H9 (cell line): ENCODE measurements around the gene AK5. TPM values are rescaled to one million over a fixed set of nuclear protein-coding genes. Genes with fewer than 3 reads are reported as not detected.

Source experiments
- DNase-seq: peaks from one replicate; pipeline ENCODE4 v3.0.0-alpha.2; 2017
- H2AFZ ChIP-seq: one replicate; pipeline ENCODE4 v1.6.1; 2013; ENCODE audit warnings: mild to moderate bottlenecking, low read length, control low read depth, moderate library complexity
- H2AK5ac ChIP-seq: 2 replicates; pipeline ENCODE4 v1.6.1; 2013; ENCODE audit warnings: low read length, control low read depth, mixed read lengths; ENCODE audit not compliant: insufficient read length
- H2BK120ac ChIP-seq: one replicate; pipeline ENCODE4 v1.6.1; 2013; ENCODE audit warnings: low read depth, mild to moderate bottlenecking, low read length, control low read depth, inconsistent platforms; ENCODE audit not compliant: poor library complexity, severe bottlenecking
- H2BK12ac ChIP-seq: 2 replicates; pipeline ENCODE4 v1.6.1; 2013; ENCODE audit warnings: low read length, control low read depth, mixed read lengths, low read depth; ENCODE audit not compliant: insufficient read length
- H2BK15ac ChIP-seq: 2 replicates; pipeline ENCODE4 v1.6.1; 2013; ENCODE audit warnings: low read depth, low read length, control low read depth
- H2BK20ac ChIP-seq: one replicate; pipeline ENCODE4 v1.6.1; 2013; ENCODE audit warnings: low read depth, mild to moderate bottlenecking, low read length, control low read depth, inconsistent platforms; ENCODE audit not compliant: poor library complexity, severe bottlenecking
- H2BK5ac ChIP-seq: 2 replicates; pipeline ENCODE4 v1.6.1; 2013; ENCODE audit warnings: low read length, control low read depth, mixed read lengths; ENCODE audit not compliant: insufficient read length
- H3K14ac ChIP-seq: 2 replicates; pipeline ENCODE4 v1.6.1; 2013; ENCODE audit warnings: low read length, control low read depth; ENCODE audit not compliant: insufficient read depth
- H3K18ac ChIP-seq: 2 replicates; pipeline ENCODE4 v1.6.1; 2013; ENCODE audit warnings: low read depth, mild to moderate bottlenecking, mixed read lengths, low read length, control low read depth; ENCODE audit not compliant: insufficient read length
- H3K23ac ChIP-seq: 2 replicates; pipeline ENCODE4 v1.6.1; 2013; ENCODE audit warnings: low read length, control low read depth, mixed read lengths, low read depth; ENCODE audit not compliant: insufficient read length
- H3K23me2 ChIP-seq: 2 replicates; pipeline ENCODE4 v1.6.1; 2013; ENCODE audit warnings: low read depth, mild to moderate bottlenecking, mixed read lengths, low read length, control low read depth; ENCODE audit not compliant: insufficient read length, poor library complexity, severe bottlenecking
- H3K27ac ChIP-seq: 2 replicates; pipeline ENCODE4 v1.5.1; 2013; ENCODE audit warnings: low read length, control low read depth, mixed read lengths, low read depth; ENCODE audit not compliant: insufficient read length
- H3K27me3 ChIP-seq: 2 replicates; pipeline ENCODE4 v1.6.1; 2013; ENCODE audit warnings: low read length, control low read depth, inconsistent platforms; ENCODE audit not compliant: insufficient read depth
- H3K4ac ChIP-seq: 2 replicates; pipeline ENCODE4 v1.6.1; 2013; ENCODE audit warnings: low read depth, mild to moderate bottlenecking, control low read depth, inconsistent platforms, low read length, moderate library complexity
- H3K4me1 ChIP-seq: 2 replicates; pipeline ENCODE4 v1.6.1; 2013; ENCODE audit warnings: low read length, control low read depth, inconsistent platforms; ENCODE audit not compliant: insufficient read depth
- H3K4me2 ChIP-seq: 2 replicates; pipeline ENCODE4 v1.6.1; 2013; ENCODE audit warnings: low read length, control low read depth, mixed read lengths; ENCODE audit not compliant: insufficient read length, insufficient read depth
- H3K56ac ChIP-seq: 2 replicates; pipeline ENCODE4 v1.6.1; 2013; ENCODE audit warnings: low read depth, mild to moderate bottlenecking, mixed read lengths, low read length, control low read depth; ENCODE audit not compliant: insufficient read length
- H3K79me1 ChIP-seq: 2 replicates; pipeline ENCODE4 v1.6.1; 2013; ENCODE audit warnings: low read depth, mild to moderate bottlenecking, moderate library complexity, low read length, control low read depth, inconsistent platforms; ENCODE audit not compliant: insufficient read depth, poor library complexity, severe bottlenecking
- H3K79me2 ChIP-seq: 2 replicates; pipeline ENCODE4 v1.6.1; 2013; ENCODE audit warnings: low read length, control low read depth, inconsistent platforms; ENCODE audit not compliant: insufficient read depth
- H3K9ac ChIP-seq: 2 replicates; pipeline ENCODE4 v1.6.1; 2013; ENCODE audit warnings: low read length, control low read depth, mixed read lengths; ENCODE audit not compliant: insufficient read length; ENCODE audit errors: extremely low read depth
- H3K9me3 ChIP-seq: one replicate; pipeline ENCODE4 v1.6.1; 2013; ENCODE audit warnings: low read depth, low read length, inconsistent platforms; ENCODE audit not compliant: control insufficient read depth
- H3T11ph ChIP-seq: one replicate; pipeline ENCODE4 v1.6.1; 2013; ENCODE audit warnings: mild to moderate bottlenecking, low read length, control low read depth, inconsistent platforms
- H4K20me1 ChIP-seq: one replicate; pipeline ENCODE4 v1.6.1; 2013; ENCODE audit not compliant: control insufficient read depth, insufficient read length, insufficient read depth
- H4K5ac ChIP-seq: 2 replicates; pipeline ENCODE4 v1.6.1; 2013; ENCODE audit warnings: low read depth, mild to moderate bottlenecking, mixed read lengths, low read length, control low read depth; ENCODE audit not compliant: insufficient read length
- H4K8ac ChIP-seq: replicated peaks from 2 replicates; pipeline ENCODE4 v1.6.1; 2013; ENCODE audit warnings: low read length, control low read depth, mixed read lengths, low read depth; ENCODE audit not compliant: insufficient read length
- H4K91ac ChIP-seq: 2 replicates; pipeline ENCODE4 v1.6.1; 2013; ENCODE audit warnings: low read depth, mild to moderate bottlenecking, moderate library complexity, mixed read lengths, low read length, control low read depth; ENCODE audit not compliant: insufficient read length
- H3K27ac Mint-ChIP-seq, 3 experiments: 2 replicates in 2 of 3; 3 replicates in 1 of 3; pipeline ENCODE4 v1.8.0; 2020 to 2021; ENCODE audit warnings: mixed read lengths in 3 of 3, mild to moderate bottlenecking in 1 of 3, moderate library complexity in 1 of 3
- H3K27me3 Mint-ChIP-seq: 2 replicates; pipeline ENCODE4 v1.8.0; 2021; ENCODE audit warnings: low read depth, mild to moderate bottlenecking, moderate library complexity, mixed read lengths
- H3K36me3 Mint-ChIP-seq, 3 experiments: 2 replicates in 2 of 3; 3 replicates in 1 of 3; pipeline ENCODE4 v1.8.0; 2020 to 2021; ENCODE audit warnings: low read depth in 3 of 3, mixed read lengths in 3 of 3; ENCODE audit not compliant: insufficient read depth in 1 of 3
- H3K4me1 Mint-ChIP-seq, 2 experiments: 2 replicates each; pipeline ENCODE4 v1.8.0; 2020; ENCODE audit warnings: mixed read lengths in 2 of 2
- H3K4me3 Mint-ChIP-seq, 2 experiments: 2 replicates in 1 of 2; 3 replicates in 1 of 2; pipeline ENCODE4 v1.8.0; 2020 to 2021; ENCODE audit warnings: mild to moderate bottlenecking in 2 of 2, mixed read lengths in 2 of 2, moderate library complexity in 1 of 2
- H3K9me3 Mint-ChIP-seq, 2 experiments: 2 replicates in 1 of 2; 3 replicates in 1 of 2; pipeline ENCODE4 v1.8.0; 2020; ENCODE audit warnings: mild to moderate bottlenecking in 2 of 2, mixed read lengths in 2 of 2, moderate library complexity in 1 of 2
- WGBS: extraction: QIAGEN DNeasy Blood & Tissue Kit; methylation state at CpG from one replicate; pipeline ENCODE4 v1.1.7; 2013; ENCODE audit warnings: missing lambda C conversion rate, low lambda C conversion rate, mixed read lengths; ENCODE audit not compliant: insufficient read length; ENCODE audit errors: extremely low coverage; 5-methylcytosine and 5-hydroxymethylcytosine counted together
- total RNA-seq: library from RNA; stranded (reverse); gene quantifications from 2 replicates; pipeline ENCODE4 v1.2.1, GENCODE V29; 2021
- TF ChIP-seq, protein P1 (sequence below): fragments of 200-600 bp; sonication (generic); conservative IDR thresholded peaks from 3 replicates; pipeline ENCODE4 v1.8.0; 2021; ENCODE audit warnings: antibody characterized with exemption, mild to moderate bottlenecking

The AK5 gene
- total RNA-seq, 1 experiment from 2014 or later, result 2.5 TPM

DNA sequence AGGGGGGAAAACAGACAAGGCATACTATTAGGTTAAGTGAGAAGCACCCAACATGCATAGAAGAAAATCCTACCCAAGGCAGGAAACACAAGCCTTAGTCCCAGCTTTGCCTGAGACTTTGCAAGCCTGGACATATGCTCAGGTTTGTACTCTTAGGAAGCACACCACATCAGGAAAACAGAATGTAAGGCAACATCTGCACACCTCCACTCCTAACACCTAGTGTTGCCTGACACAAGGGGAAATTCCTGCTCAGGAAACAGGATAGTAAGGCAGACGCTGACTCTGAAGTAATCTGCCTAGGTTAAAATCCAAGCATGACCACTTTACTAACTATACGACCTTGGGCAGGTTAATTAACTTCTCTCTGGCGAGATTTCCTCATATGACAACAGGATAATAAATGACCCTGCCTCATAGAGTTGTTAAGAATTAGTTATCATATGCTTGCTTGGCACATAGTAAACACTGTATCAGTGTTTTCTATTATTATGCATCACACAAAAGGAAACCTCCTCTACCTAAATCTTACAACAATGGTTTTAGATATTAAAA, 280.9 kb downstream of the AK5 start:
- Histone ChIP-seq H3K23ac (no peak overlapping the region), H2BK5ac (no peak overlapping the region), H3K79me2 (no peaks in the 10 kb centered on the region), H3K56ac (no peak overlapping the region), H4K91ac (no peak overlapping the region), H3K79me1 (no peaks in the 10 kb centered on the region), H2AK5ac (no peak overlapping the region), H3K4me1 (no peaks in the 10 kb centered on the region), H3K4me2 (no peak overlapping the region), H4K5ac (no peak overlapping the region), H3K27me3 (no peaks in the 10 kb centered on the region; the same call in 1 of the 2 replicates), H3K4ac (no peak overlapping the region), H2BK20ac (no peak overlapping the region), H2AFZ (no peak overlapping the region), H2BK15ac (no peak overlapping the region), H3K14ac (no peak overlapping the region), H3K23me2 (no peaks in the 10 kb centered on the region), H3T11ph (no peak overlapping the region), H3K9me3 (no peaks in the 10 kb centered on the region), H3K18ac (no peak overlapping the region), H3K9ac (no peak overlapping the region), H3K27ac (no peak overlapping the region), H4K20me1 (no peaks in the 10 kb centered on the region), H2BK12ac (no peak overlapping the region), H4K8ac (no peak overlapping the region), H2BK120ac (no peak overlapping the region)
- H3K9me3 Mint-ChIP-seq, result no peaks in the 10 kb centered on the region
- no peak overlapping the region for H3K4me3 Mint-ChIP-seq
- no peak overlapping the region for H3K27ac Mint-ChIP-seq
- WGBS, result no CpG with 5 or more reads among the region's 3 CpGs
- DNase-seq, result no peak
- H3K4me1 Mint-ChIP-seq, result no peaks in the 10 kb centered on the region; a peak in 1 of 4 replicates
- no peaks in the 10 kb centered on the region; the same call in 1 of the 2 replicates for H3K27me3 Mint-ChIP-seq
- TF ChIP-seq, protein P1, sequence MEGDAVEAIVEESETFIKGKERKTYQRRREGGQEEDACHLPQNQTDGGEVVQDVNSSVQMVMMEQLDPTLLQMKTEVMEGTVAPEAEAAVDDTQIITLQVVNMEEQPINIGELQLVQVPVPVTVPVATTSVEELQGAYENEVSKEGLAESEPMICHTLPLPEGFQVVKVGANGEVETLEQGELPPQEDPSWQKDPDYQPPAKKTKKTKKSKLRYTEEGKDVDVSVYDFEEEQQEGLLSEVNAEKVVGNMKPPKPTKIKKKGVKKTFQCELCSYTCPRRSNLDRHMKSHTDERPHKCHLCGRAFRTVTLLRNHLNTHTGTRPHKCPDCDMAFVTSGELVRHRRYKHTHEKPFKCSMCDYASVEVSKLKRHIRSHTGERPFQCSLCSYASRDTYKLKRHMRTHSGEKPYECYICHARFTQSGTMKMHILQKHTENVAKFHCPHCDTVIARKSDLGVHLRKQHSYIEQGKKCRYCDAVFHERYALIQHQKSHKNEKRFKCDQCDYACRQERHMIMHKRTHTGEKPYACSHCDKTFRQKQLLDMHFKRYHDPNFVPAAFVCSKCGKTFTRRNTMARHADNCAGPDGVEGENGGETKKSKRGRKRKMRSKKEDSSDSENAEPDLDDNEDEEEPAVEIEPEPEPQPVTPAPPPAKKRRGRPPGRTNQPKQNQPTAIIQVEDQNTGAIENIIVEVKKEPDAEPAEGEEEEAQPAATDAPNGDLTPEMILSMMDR, result no peak
- H3K36me3 Mint-ChIP-seq, result peaks cover 10 to 27% (median 26%) of the 10 kb centered on the region in 3 experiments; a peak in 5 of 7 replicates
